HG03521 (cell line): ENCODE results near the gene KIF1B.
"Not testable (repeated sequence)": the region's sequence is repeated elsewhere in the genome, so short reads cannot be mapped to it uniquely, and the experiment has no call there.

Experiments used
- ATAC-seq: cut with Tn5 transposase; IDR thresholded peaks from one replicate; pipeline ENCODE4 v1.9.1; 2021; ENCODE audit warnings: mild to moderate bottlenecking, moderate library complexity; ENCODE audit not compliant: unreplicated experiment

Gene KIF1B

GRCh38 chr1:10326251-10326650, 115.9 kb downstream of the KIF1B start:
- ATAC-seq, result no peak

- no peak for ATAC-seq
Measured at GRCh38 chr1:10328180-10328963, 118.0 kb downstream of the KIF1B start.

- no peak for ATAC-seq
Measured at GRCh38 chr1:10337436-10337835, 127.1 kb downstream of the KIF1B start.

GRCh38 chr1:10338047-10338446, 127.7 kb downstream of the KIF1B start:
- no peak for ATAC-seq

- no peak for ATAC-seq
Measured at GRCh38 chr1:10338611-10339010, 128.2 kb downstream of the KIF1B start.

- ATAC-seq, result no peak
Measured at GRCh38 chr1:10339036-10339567, 128.7 kb downstream of the KIF1B start.

- no peak for ATAC-seq
Measured at GRCh38 chr1:10339815-10340214, 129.4 kb downstream of the KIF1B start.

- ATAC-seq, result no peak
Measured at GRCh38 chr1:10340930-10341590, 130.7 kb downstream of the KIF1B start.

- no peak for ATAC-seq
Measured at GRCh38 chr1:10347109-10347508, 136.7 kb downstream of the KIF1B start.

- ATAC-seq, result no peak
Measured at GRCh38 chr1:10353282-10353681, 142.9 kb downstream of the KIF1B start.

- no peak for ATAC-seq
Measured at GRCh38 chr1:10353693-10354092, 143.3 kb downstream of the KIF1B start.

GRCh38 chr1:10360045-10360444, 149.7 kb downstream of the KIF1B start:
- no peak for ATAC-seq

GRCh38 chr1:10361515-10361914, 151.1 kb downstream of the KIF1B start:
- no peak for ATAC-seq

GRCh38 chr1:10368194-10368593, 157.8 kb downstream of the KIF1B start:
- ATAC-seq, result no peak

GRCh38 chr1:10374442-10374860, 164.1 kb downstream of the KIF1B start:
- no peak for ATAC-seq

- ATAC-seq, result not testable (repeated sequence)
Measured at GRCh38 chr1:10377365-10378029, 167.1 kb downstream of the KIF1B start.

GRCh38 chr1:10378081-10378841, 167.9 kb downstream of the KIF1B start:
- no peak for ATAC-seq

GRCh38 chr1:10379101-10379620, 168.8 kb downstream of the KIF1B start:
- ATAC-seq, result no peak

GRCh38 chr1:10379676-10380075, 169.3 kb downstream of the KIF1B start:
- ATAC-seq, result no peak

- ATAC-seq, result no peak
Measured at GRCh38 chr1:10380594-10381275, 170.4 kb downstream of the KIF1B start.
